GM12864 (cell line): ENCODE measurements around the gene ETS1.

Experiments used
- DNase-seq: peaks from one replicate; pipeline ENCODE4 v3.0.0-alpha.2; 2011; ENCODE audit warnings: low read depth
- H3K4me3 ChIP-seq: 2 replicates; pipeline ENCODE4 v1.5.1; 2011; ENCODE audit warnings: mild to moderate bottlenecking, low read depth, low read length, control low read depth
- CTCF ChIP-seq: IDR thresholded peaks from 2 replicates; pipeline ENCODE4 v1.5.1; 2011; ENCODE audit warnings: low read depth, mild to moderate bottlenecking, moderate library complexity, low read length, control low read depth, inconsistent platforms; ENCODE audit errors: missing control alignments

The ETS1 gene

GRCh38 chr11:128546916-128547315, 40.4 kb downstream of the ETS1 start:
- no peak overlapping the region for H3K4me3 ChIP-seq
- no peak for DNase-seq
- TF ChIP-seq CTCF = no peak

GRCh38 chr11:128544471-128545051, 42.8 kb downstream of the ETS1 start:
- H3K4me3 ChIP-seq = no peak overlapping the region
- DNase-seq = no peak
- no peak for TF ChIP-seq CTCF

- no peak for TF ChIP-seq CTCF
- DNase-seq = no peak
- H3K4me3 ChIP-seq = no peak overlapping the region
Observed at GRCh38 chr11:128540469-128540868, 46.9 kb downstream of the ETS1 start.

GRCh38 chr11:128536506-128536905, 50.9 kb downstream of the ETS1 start:
- H3K4me3 ChIP-seq = no peak overlapping the region
- no peak for TF ChIP-seq CTCF

GRCh38 chr11:128535468-128536457, 51.6 kb downstream of the ETS1 start:
- TF ChIP-seq CTCF = no peak
- no peak overlapping the region for H3K4me3 ChIP-seq
- no peak for DNase-seq

More at GRCh38 chr11:128536506-128536905, 50.9 kb downstream of the ETS1 start:
- DNase-seq = no peak

- DNase-seq = no peak
- TF ChIP-seq CTCF = no peak
- H3K4me3 ChIP-seq = no peak overlapping the region
Observed at GRCh38 chr11:128533472-128533871, 53.9 kb downstream of the ETS1 start.
